GM21825 (cell line): ENCODE measurements around the gene RLIM.

ENCODE experiments used
- ATAC-seq: cut with Tn5 transposase; IDR thresholded peaks from one replicate; pipeline ENCODE4 v1.9.1; 2021; ENCODE audit warnings: mild to moderate bottlenecking, moderate library complexity; ENCODE audit not compliant: unreplicated experiment

The RLIM gene

DNA sequence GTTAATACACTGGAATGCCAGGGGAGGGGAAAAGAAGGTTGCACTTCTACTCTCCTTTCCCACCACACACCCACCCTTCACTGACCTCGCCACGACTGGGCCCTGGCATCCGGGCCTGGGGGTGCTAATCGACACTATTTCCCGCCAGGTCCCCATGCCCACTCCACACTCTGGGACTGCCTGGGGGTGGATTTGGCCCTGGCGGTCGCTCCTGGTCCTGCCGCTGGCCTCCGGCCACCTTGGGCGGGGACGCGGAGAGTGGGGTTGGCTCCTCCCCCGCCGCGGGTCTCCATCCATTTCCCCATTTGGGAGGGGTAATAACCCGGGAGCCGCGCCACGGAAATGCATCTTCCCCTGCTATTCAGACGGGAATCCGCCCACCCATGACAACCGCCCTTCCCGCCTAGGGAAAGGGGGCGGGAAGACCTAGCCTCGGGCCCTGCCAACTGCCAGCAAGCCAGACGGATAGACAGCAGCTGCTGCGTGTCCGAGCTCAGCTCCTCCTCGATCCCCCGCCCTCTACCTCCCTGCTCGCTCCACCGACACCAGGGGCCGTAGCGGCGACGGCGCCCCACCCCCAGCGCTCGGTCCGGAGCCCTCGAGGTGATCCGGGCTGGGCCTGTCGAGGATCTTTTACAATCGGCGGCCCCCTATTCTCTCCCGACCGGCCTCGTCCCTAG is 78.1 kb downstream of the RLIM start:
- peak; percentile 64 for ATAC-seq

DNA sequence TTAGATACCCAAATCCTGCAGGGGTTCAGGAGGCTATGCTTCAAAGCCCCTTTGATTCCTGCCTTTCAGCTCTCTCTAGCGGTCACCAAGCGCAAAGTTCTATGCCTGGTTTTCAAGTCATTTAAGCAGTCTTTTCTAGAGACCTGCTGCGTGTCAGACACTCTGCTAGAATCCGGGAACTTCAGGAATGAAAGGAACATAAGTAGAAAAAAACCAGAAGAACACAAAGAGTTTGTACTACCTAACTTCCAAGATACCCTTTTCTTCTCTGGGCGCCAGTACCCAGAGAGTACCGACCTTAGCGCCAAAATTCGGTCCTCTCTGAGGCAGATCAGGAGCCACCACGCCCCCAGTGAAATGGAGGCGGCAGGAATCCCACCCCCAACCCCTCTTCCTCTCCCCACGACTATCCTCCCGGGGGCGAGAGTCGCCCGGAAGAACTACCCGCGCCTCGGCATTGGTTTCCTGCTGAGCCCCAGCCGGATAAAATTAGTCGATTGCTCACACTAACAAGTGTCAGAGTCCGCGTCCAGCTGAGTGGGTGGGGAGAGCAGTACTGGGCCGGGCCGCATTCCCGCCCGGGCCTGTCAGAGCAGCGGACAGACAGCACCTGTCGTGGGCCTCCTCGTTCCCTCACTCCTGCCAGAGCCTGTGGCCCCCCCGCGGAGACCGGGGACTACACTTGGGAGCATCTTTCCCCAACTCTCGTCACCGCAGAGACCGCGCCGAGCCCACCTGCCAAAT is 78.8 kb downstream of the RLIM start:
- ATAC-seq, result peak; percentile 31
